BLaER1 treated with 17β-estradiol and CSF1 and Interleukin-3, amounts not matched to agents 10 nM and 100 nM (cell line): Measurements from ENCODE around the gene SLIT3.
A peak's percentile ranks its signal among the peaks of the same experiment; 100 is the strongest.

Experiments
- H3K27ac ChIP-seq, 11 experiments: shearing (Covaris generic); formaldehyde crosslinking; 2 replicates each; pipeline ENCODE4 v1.8.1; 2022
- H3K27me3 ChIP-seq, 11 experiments: shearing (Covaris generic); formaldehyde crosslinking; 2 replicates each; pipeline ENCODE4 v1.8.1; 2022
- H3K36me3 ChIP-seq, 11 experiments: shearing (Covaris generic); formaldehyde crosslinking; 2 replicates each; pipeline ENCODE4 v1.8.1; 2022
- H3K4me1 ChIP-seq, 10 experiments: shearing (Covaris generic); formaldehyde crosslinking; 2 replicates each; pipeline ENCODE4 v1.8.1; 2022
- H3K4me2 ChIP-seq, 11 experiments: shearing (Covaris generic); formaldehyde crosslinking; 2 replicates each; pipeline ENCODE4 v1.8.1; 2022
- H3K4me3 ChIP-seq, 10 experiments: shearing (Covaris generic); formaldehyde crosslinking; 2 replicates each; pipeline ENCODE4 v1.8.1; 2022
- H3K9ac ChIP-seq, 11 experiments: shearing (Covaris generic); formaldehyde crosslinking; 2 replicates each; pipeline ENCODE4 v1.8.1; 2022
- H3K9me3 ChIP-seq, 11 experiments: shearing (Covaris generic); formaldehyde crosslinking; replicated peaks in 1 of 11; 2 replicates each; pipeline ENCODE4 v1.8.1; 2022
- H4K20me1 ChIP-seq, 11 experiments: shearing (Covaris generic); formaldehyde crosslinking; 2 replicates each; pipeline ENCODE4 v1.8.1; 2022
- Cebpa-rat ChIP-seq, 11 experiments: shearing (Covaris generic); IDR thresholded peaks; 2 replicates each; pipeline ENCODE4 v1.8.1; 2022

Gene SLIT3

DNA sequence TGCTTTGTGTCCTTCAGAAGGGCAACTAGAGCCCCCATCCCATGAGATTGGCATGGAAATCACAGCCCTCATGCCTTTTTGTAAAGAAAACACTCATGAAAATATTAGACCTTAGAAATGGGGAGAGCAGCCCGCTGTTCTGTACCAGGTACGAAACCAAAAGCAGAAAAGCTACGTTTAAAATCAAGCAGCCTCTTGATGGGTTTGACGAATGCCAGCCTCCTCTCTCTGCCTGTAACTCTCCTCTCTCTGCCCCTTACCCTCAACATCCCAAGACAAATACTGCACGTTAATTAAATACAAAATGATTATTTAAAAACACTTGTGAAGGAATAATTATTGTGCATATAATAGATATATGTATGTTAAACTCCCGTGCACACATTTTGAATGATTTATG, 390.1 kb downstream of the SLIT3 start:
- no peak overlapping the region for H3K4me2 ChIP-seq
- no peak overlapping the region for H3K27ac ChIP-seq
- H3K36me3 ChIP-seq, result no peaks in the 10 kb centered on the region
- no peak for TF ChIP-seq Cebpa-rat (IDR thresholded peaks at IDR 0.05)
- no peaks in the 10 kb centered on the region for H4K20me1 ChIP-seq
- peaks cover 0 to 9% (median 0%) of the 10 kb centered on the region in 10 experiments; a peak in 3 of 20 replicates for H3K4me1 ChIP-seq
- no peak overlapping the region for H3K4me3 ChIP-seq
- H3K27me3 ChIP-seq, result no peaks in the 10 kb centered on the region
- no peaks in the 10 kb centered on the region for H3K9me3 ChIP-seq
- H3K9ac ChIP-seq, result no peak overlapping the region

DNA sequence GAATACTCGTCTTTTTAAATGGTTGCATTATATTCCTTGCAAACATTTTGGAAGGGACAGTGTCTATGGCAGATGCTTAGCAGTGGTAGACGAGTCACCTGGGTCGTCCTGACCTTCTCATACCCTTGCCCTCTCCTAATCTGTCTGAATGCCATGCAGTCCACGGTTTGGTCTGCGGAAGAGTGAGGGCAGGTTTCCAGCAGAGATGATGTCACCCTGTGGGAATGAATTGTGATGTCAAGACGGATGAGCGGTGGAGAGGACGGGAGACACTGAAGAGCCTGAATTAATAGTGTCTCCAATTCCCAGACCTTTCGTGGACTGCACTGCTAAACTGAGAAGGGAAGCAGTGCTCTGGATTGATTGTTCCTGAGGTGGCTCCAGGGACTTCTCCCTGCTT, 392.7 kb downstream of the SLIT3 start:
- Histone ChIP-seq H3K4me2 (no peak overlapping the region), H3K27me3 (no peaks in the 10 kb centered on the region), H3K36me3 (no peaks in the 10 kb centered on the region), H3K4me3 (no peak overlapping the region), H3K4me1 (no peaks in the 10 kb centered on the region), H3K27ac (no peak overlapping the region), H4K20me1 (no peaks in the 10 kb centered on the region), H3K9me3 (no peaks in the 10 kb centered on the region), H3K9ac (no peak overlapping the region)
- no peak for TF ChIP-seq Cebpa-rat (IDR thresholded peaks at IDR 0.05)

DNA sequence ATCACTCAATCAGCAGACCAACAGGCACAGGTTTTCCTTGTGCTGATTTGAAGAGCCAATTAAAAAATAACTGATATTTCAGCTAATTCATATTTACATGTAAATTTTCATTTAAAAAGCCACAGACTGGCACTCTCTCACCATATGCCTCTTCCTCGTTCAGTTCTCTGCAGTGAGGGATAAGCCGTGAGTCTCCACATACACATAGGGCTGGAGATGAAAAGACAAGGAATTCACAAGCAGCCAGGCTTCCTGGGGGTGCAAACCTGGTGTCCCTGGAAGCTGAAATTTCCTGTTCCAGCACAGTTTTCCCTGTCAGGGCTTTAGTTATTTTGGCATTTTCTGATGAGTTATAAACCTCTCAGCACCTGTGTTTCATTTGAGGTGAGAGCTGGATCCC, 397.9 kb downstream of the SLIT3 start:
- Histone ChIP-seq H3K4me1 (peaks cover 12 to 20% (median 15%) of the 10 kb centered on the region in 10 experiments), H3K27me3 (no peaks in the 10 kb centered on the region), H3K9me3 (0 out of 22 replicates have a peak, but pooled peaks cover 0 to 4% (median 0%) of the 10 kb centered on the region in 11 experiments), H3K4me2 (no peak overlapping the region), H3K9ac (no peak overlapping the region), H3K4me3 (no peak overlapping the region), H3K27ac (no peak overlapping the region), H4K20me1 (no peaks in the 10 kb centered on the region), H3K36me3 (no peaks in the 10 kb centered on the region)
- TF ChIP-seq Cebpa-rat (IDR thresholded peaks at IDR 0.05), result no peak

DNA sequence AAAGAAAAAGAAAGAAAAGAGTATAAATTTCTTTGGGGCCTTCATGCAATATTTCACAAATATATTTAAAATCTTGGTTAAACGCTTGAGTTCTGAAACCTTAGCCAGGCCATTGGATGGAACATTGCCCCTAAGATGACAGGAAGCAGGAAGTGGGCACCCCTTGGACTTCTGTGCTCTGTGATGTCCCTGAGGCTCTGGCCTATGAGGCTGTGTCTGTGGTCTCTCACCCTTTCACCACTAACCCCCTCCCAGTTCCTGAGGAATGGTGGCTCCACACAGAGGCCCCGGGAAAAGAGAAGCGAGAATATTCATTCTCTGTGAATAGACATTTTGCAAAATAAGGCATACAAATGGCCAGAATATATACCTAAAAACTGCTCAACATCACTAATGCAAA, 401.3 kb downstream of the SLIT3 start:
- peak overlapping the region; percentile 29 to 68 (median 51); a peak in 21 of 22 replicates for H3K4me2 ChIP-seq
- no peak overlapping the region for H3K4me3 ChIP-seq

DNA sequence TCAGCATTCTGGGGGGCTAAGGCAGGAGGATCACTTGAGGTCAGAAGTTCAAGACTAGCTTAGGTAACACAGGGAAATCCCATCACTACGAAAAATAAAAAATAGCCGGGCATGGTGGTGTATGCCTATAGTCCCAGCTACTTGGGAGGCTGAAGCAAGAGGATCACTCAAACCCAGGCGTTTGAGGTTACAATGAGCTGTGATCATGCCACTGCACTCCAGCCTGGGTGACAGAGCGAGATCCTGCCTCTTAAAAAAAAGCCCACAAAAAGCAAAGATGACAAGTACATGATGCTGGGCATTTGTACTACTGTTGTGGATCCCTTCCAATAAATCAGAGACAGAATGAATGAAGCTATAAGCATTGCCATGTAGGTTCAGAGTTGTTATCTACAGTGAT, 401.7 kb downstream of the SLIT3 start:
- H3K4me2 ChIP-seq, result peak overlapping the region in 9 of 11 experiments; percentile 48 to 68 (median 53); a peak in 17 of 22 replicates
- no peak overlapping the region for H3K9ac ChIP-seq
- no peak overlapping the region for H3K4me3 ChIP-seq
- H3K27me3 ChIP-seq, result no peaks in the 10 kb centered on the region
- H3K9me3 ChIP-seq, result 0 out of 22 replicates have a peak, but pooled peaks cover 0 to 4% (median 0%) of the 10 kb centered on the region in 11 experiments
- H3K27ac ChIP-seq, result no peak overlapping the region
- no peaks in the 10 kb centered on the region for H3K36me3 ChIP-seq
- TF ChIP-seq Cebpa-rat (IDR thresholded peaks at IDR 0.05), result no peak
- H3K4me1 ChIP-seq, result peaks cover 12 to 20% (median 15%) of the 10 kb centered on the region in 10 experiments
- H4K20me1 ChIP-seq, result no peaks in the 10 kb centered on the region

More for the DNA sequence above, 401.3 kb downstream of the SLIT3 start:
- H4K20me1 ChIP-seq, result no peaks in the 10 kb centered on the region
- H3K27me3 ChIP-seq, result no peaks in the 10 kb centered on the region
- no peak overlapping the region for H3K9ac ChIP-seq
- no peak overlapping the region for H3K27ac ChIP-seq
- 0 out of 22 replicates have a peak, but pooled peaks cover 0 to 4% (median 0%) of the 10 kb centered on the region in 11 experiments for H3K9me3 ChIP-seq
- TF ChIP-seq Cebpa-rat (IDR thresholded peaks at IDR 0.05), result no peak
- H3K36me3 ChIP-seq, result no peaks in the 10 kb centered on the region
- H3K4me1 ChIP-seq, result peaks cover 12 to 20% (median 15%) of the 10 kb centered on the region in 10 experiments

DNA sequence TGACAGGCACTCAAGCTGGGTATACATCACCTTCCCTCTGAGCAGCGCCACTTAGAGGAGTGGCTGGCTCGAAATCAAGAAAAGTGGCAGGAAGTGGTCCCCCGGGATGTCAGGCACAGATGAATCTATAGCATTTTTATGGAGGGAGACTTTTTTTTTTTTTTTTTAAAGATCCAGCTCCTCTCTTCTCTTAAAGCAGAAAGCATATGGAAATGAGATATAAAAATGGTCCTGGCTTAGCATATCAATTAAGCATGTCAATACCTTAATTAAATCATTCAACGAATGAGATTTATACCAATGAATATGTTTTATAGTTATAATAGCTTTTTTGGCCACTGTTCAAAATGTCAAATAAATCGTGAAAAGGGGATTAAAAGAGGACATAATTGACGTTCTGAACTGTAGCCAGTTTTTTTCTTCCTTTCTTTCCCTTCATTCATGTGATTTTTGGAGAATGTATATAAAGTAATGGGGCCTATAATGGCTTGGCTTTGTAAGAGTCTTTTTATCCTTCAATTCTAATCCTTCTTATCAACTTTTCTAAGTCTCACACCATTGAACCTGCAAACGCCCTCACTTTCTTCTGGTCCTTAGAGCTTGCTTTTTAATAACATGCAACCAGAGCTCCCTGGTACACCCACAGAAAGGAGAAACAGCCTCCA, 402.6 kb downstream of the SLIT3 start:
- no peaks in the 10 kb centered on the region for H3K27me3 ChIP-seq
- H3K27ac ChIP-seq, result no peak overlapping the region
- no peak overlapping the region for H3K4me3 ChIP-seq
- no peak overlapping the region for H3K9ac ChIP-seq
- H3K9me3 ChIP-seq, result 0 out of 22 replicates have a peak, but pooled peaks cover 0 to 4% (median 0%) of the 10 kb centered on the region in 11 experiments
- peaks cover 12 to 20% (median 15%) of the 10 kb centered on the region in 10 experiments for H3K4me1 ChIP-seq
- TF ChIP-seq Cebpa-rat (IDR thresholded peaks at IDR 0.05), result no peak
- H3K36me3 ChIP-seq, result no peaks in the 10 kb centered on the region
- no peak overlapping the region for H3K4me2 ChIP-seq
- H4K20me1 ChIP-seq, result no peaks in the 10 kb centered on the region

DNA sequence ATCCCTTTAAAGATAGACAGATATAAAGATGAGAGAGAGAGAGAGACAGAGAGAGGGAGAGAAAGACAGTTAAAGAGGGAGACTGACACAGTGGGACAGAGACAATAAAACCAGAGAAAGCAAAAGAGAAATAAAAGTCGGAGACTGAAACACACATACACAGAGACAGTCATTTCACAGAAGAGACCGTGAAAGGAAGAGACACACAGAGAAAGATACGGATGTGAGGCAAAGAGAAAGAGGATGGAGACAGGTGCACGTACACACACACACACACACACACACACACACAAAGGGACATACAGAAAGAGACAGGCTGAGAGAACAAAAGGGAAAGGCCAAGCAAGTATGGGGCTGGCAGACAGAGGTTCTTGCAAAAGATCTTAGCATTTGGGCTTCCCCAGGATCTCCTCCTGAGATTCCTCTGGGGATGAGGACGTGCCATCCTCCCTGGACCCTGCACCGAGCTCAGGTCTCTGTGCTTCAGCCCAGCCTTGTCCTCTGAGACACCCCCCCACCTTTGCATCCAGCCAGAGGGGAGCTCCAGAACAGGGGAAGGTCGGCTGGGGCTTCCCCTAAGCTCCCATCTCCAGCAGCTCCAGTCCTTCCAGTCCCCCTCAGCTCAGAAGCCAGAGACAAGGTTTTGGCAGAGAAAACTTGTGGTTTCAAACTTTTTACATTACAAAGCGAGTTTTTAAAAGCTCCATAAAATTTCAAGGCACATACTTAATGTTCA, 403.4 kb downstream of the SLIT3 start:
- H3K4me3 ChIP-seq, result no peak overlapping the region
- 0 out of 22 replicates have a peak, but pooled peaks cover 0 to 4% (median 0%) of the 10 kb centered on the region in 11 experiments for H3K9me3 ChIP-seq
- no peak overlapping the region for H3K9ac ChIP-seq
- no peaks in the 10 kb centered on the region for H4K20me1 ChIP-seq
- no peak for TF ChIP-seq Cebpa-rat (IDR thresholded peaks at IDR 0.05)
- no peak overlapping the region for H3K27ac ChIP-seq
- H3K4me2 ChIP-seq, result no peak overlapping the region
- peaks cover 12 to 18% (median 15%) of the 10 kb centered on the region in 10 experiments for H3K4me1 ChIP-seq
- no peaks in the 10 kb centered on the region for H3K36me3 ChIP-seq
- H3K27me3 ChIP-seq, result no peaks in the 10 kb centered on the region

DNA sequence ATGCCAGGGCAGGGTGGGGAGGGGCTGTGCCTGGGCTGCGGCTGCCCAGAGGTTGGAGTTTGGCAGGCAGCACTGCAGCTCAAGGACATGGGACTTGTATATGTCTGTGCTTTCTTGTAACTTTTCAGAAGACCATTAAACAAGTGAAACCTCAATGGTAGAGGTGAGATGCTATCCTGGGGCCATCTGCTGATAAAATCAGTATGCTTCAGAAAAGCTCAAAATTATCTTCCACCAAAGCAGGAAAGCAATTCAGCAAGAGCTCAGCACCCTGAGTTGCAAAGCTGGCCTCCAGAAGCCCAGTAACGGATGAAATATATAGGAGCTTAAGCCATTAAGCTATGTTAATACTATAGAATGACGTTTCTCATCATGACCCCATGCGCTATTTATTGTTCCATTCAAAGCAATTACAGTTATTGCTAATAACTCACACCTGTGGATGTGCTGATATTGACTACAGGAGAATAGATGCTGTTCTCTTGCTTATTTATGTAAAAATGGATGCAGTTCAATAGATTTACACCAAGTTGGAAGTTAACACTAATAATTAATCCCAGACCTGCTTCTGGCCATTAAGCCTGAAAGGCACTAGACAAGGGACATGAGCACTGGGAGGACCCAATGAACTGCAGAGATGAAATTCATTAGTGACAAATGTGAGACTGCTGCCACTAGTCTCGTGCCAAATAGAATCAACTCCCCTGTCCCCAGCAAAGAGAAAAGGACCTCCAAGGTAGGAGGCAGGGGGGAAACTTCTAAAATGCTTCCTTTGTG, 405.5 kb downstream of the SLIT3 start:
- no peak for TF ChIP-seq Cebpa-rat (IDR thresholded peaks at IDR 0.05)
- Histone ChIP-seq H3K27ac (no peak overlapping the region), H3K4me3 (no peak overlapping the region), H3K4me2 (no peak overlapping the region), H4K20me1 (no peaks in the 10 kb centered on the region), H3K36me3 (no peaks in the 10 kb centered on the region), H3K9ac (no peak overlapping the region), H3K4me1 (peaks cover 11 to 21% (median 18%) of the 10 kb centered on the region in 10 experiments), H3K27me3 (no peaks in the 10 kb centered on the region), H3K9me3 (no peaks in the 10 kb centered on the region)

DNA sequence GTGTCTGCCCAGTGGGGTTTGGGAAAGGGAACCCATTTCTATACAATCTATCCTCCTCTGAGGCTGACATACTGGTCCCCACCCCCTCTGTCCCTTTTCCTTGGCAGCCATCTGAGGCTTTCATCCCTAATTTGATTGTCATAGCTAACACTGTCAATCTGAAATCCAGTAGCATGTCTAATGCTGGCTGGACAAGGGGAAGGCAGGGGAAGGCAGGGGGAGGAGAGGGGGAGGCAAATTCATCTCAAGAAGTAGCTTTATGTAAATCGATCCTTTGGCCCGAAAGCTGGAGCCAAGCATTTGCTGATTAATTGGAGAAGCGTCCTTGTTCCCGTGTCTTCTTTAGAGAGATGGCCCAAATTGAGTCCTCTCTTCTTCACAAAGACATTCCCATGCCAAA, 407.7 kb downstream of the SLIT3 start:
- Histone ChIP-seq H3K4me2 (no peak overlapping the region), H3K4me3 (no peak overlapping the region), H3K9ac (no peak overlapping the region), H4K20me1 (no peaks in the 10 kb centered on the region), H3K36me3 (no peaks in the 10 kb centered on the region), H3K9me3 (no peaks in the 10 kb centered on the region), H3K4me1 (peaks cover 0 to 7% (median 2%) of the 10 kb centered on the region in 10 experiments; a peak in 3 of 20 replicates), H3K27ac (no peak overlapping the region), H3K27me3 (no peaks in the 10 kb centered on the region)
- no peak for TF ChIP-seq Cebpa-rat (IDR thresholded peaks at IDR 0.05)
